DND-41 (cell line): ENCODE measurements around the gene WBP2NL.

ENCODE experiments used
- ATAC-seq: fragments of 200-7000 bp; cut with Tn5 transposase; 3 replicates; pipeline ENCODE4 v1.9.1; 2021; ENCODE audit warnings: low read depth; ENCODE audit not compliant: insufficient read depth
- DNase-seq: peaks from one replicate; pipeline ENCODE4 v3.0.0-alpha.2; 2020
- H2AFZ ChIP-seq: 2 replicates; pipeline ENCODE4 v1.6.0; 2012; ENCODE audit warnings: low read depth, low read length
- H3K27ac ChIP-seq: 2 replicates; pipeline ENCODE4 v1.5.1; 2012; ENCODE audit warnings: low read length, inconsistent platforms
- H3K27me3 ChIP-seq: fragments of 200-600 bp; sonication (generic); 2 replicates; pipeline ENCODE4 v1.6.0; 2012; ENCODE audit warnings: low read length, mild to moderate bottlenecking, inconsistent platforms; ENCODE audit not compliant: insufficient read depth, poor library complexity
- H3K36me3 ChIP-seq: 2 replicates; pipeline ENCODE4 v1.5.1; 2012; ENCODE audit warnings: low read length, inconsistent platforms; ENCODE audit not compliant: insufficient read depth
- H3K4me1 ChIP-seq: 2 replicates; pipeline ENCODE4 v1.5.1; 2012; ENCODE audit warnings: mild to moderate bottlenecking, low read length; ENCODE audit not compliant: insufficient read depth
- H3K4me2 ChIP-seq: 2 replicates; pipeline ENCODE4 v1.6.0; 2012; ENCODE audit warnings: mild to moderate bottlenecking, moderate library complexity, low read length, inconsistent platforms; ENCODE audit not compliant: insufficient read depth
- H3K4me3 ChIP-seq, 2 experiments: fragments of 200-600 bp in 1 of 2; shearing (Covaris generic) in 1 of 2; 2 replicates each; pipeline ENCODE4 v1.5.1; 2012 to 2016; ENCODE audit warnings: inconsistent platforms in 2 of 2, low read length in 2 of 2, mild to moderate bottlenecking in 2 of 2, low read depth in 1 of 2, moderate library complexity in 1 of 2
- H3K79me2 ChIP-seq: 2 replicates; pipeline ENCODE4 v1.6.0; 2012; ENCODE audit warnings: low read length, inconsistent platforms; ENCODE audit not compliant: insufficient read depth
- H3K9ac ChIP-seq: 2 replicates; pipeline ENCODE4 v1.6.0; 2012; ENCODE audit warnings: low read depth, mild to moderate bottlenecking, inconsistent platforms, low read length, moderate library complexity
- H3K9me3 ChIP-seq: 2 replicates; pipeline ENCODE4 v1.5.1; 2012; ENCODE audit warnings: low read length, moderate library complexity, mild to moderate bottlenecking, inconsistent platforms; ENCODE audit not compliant: insufficient read depth, severe bottlenecking
- H4K20me1 ChIP-seq: 2 replicates; pipeline ENCODE4 v1.6.0; 2012; ENCODE audit warnings: low read length; ENCODE audit not compliant: insufficient read depth
- CTCF ChIP-seq: IDR thresholded peaks from 2 replicates; pipeline ENCODE4 v1.5.1; 2012; ENCODE audit warnings: borderline replicate concordance, low read length, moderate library complexity, mild to moderate bottlenecking; ENCODE audit not compliant: poor library complexity, severe bottlenecking; ENCODE audit errors: extremely low read depth
- EZH2 ChIP-seq: IDR thresholded peaks from 3 replicates; pipeline ENCODE4 v1.6.1; 2012; ENCODE audit warnings: borderline replicate concordance, low read depth, mild to moderate bottlenecking, moderate library complexity, low read length, inconsistent platforms; ENCODE audit not compliant: severe bottlenecking

Gene WBP2NL

GRCh38 chr22:42072606-42073330 is 74.2 kb downstream of the WBP2NL start:
- TF ChIP-seq CTCF (no peak), EZH2 (no peak)
- H3K4me1 ChIP-seq, result peaks cover 29% of the 10 kb centered on the region

GRCh38 chr22:42073621-42074041 is 75.0 kb downstream of the WBP2NL start:
- no peaks in the 10 kb centered on the region for H3K9me3 ChIP-seq
- no peaks in the 10 kb centered on the region for H3K27me3 ChIP-seq
- no peak overlapping the region for H3K4me3 ChIP-seq
- no peaks in the 10 kb centered on the region for H4K20me1 ChIP-seq
- DNase-seq (no peak), ATAC-seq (no peak)
- H3K36me3 ChIP-seq, result no peaks in the 10 kb centered on the region
- peaks cover 32% of the 10 kb centered on the region for H3K4me1 ChIP-seq
- TF ChIP-seq EZH2, result no peak
- H3K4me2 ChIP-seq, result no peak overlapping the region
- peaks cover 8% of the 10 kb centered on the region; the same call in 1 of the 2 replicates for H3K79me2 ChIP-seq
- no peak overlapping the region for H2AFZ ChIP-seq
- H3K9ac ChIP-seq, result no peak overlapping the region
- H3K27ac ChIP-seq, result no peak overlapping the region

More at GRCh38 chr22:42072606-42073330, 74.2 kb downstream of the WBP2NL start:
- Histone ChIP-seq H3K27me3 (no peaks in the 10 kb centered on the region), H3K27ac (no peak overlapping the region), H2AFZ (no peak overlapping the region), H3K9me3 (no peaks in the 10 kb centered on the region), H3K4me2 (no peak overlapping the region), H3K36me3 (peaks cover 8% of the 10 kb centered on the region), H3K9ac (no peak overlapping the region; the same call in 1 of the 2 replicates), H3K4me3 (no peak overlapping the region), H3K79me2 (peaks cover 8% of the 10 kb centered on the region; the same call in 1 of the 2 replicates), H4K20me1 (no peaks in the 10 kb centered on the region)
- DNase-seq (no peak), ATAC-seq (no peak)

- H2AFZ ChIP-seq, result no peak within 1 kb of the TSS
- peaks cover 12% of the 10 kb centered on the region for H3K79me2 ChIP-seq
- DNase-seq (no peak), ATAC-seq (no peak)
- no peaks in the 10 kb centered on the region for H3K36me3 ChIP-seq
- H3K9me3 ChIP-seq, result no peaks in the 10 kb centered on the region
- H4K20me1 ChIP-seq, result no peaks in the 10 kb centered on the region
- H3K9ac ChIP-seq, result no peak within 1 kb of the TSS
- no peak within 1 kb of the TSS for H3K4me3 ChIP-seq
- no peaks in the 10 kb centered on the region for H3K27me3 ChIP-seq
- no peak within 1 kb of the TSS for H3K27ac ChIP-seq
- no peak within 1 kb of the TSS for H3K4me2 ChIP-seq
- TF ChIP-seq CTCF, result no peak
- H3K4me1 ChIP-seq, result peaks cover 36% of the 10 kb centered on the region
These were observed 75.7 kb downstream of the WBP2NL start, which contains the start of gene PHETA2 for GRCh38 chr22:42074132-42074811. PHETA2 (plus strand) TSS chr22:42074248; CDS start chr22:42077294, 3,046 bp downstream.
